Type B pancreatic cell (in vitro differentiated cells): ENCODE measurements around the gene DCDC2B. TPM values are rescaled to one million over a fixed set of nuclear protein-coding genes. Genes with fewer than 3 reads are reported as not detected.
"Not testable (repeated sequence)": the region's sequence is repeated elsewhere in the genome, so short reads cannot be mapped to it uniquely, and the experiment has no call there.

Experiments used
- DNase-seq: peaks from one replicate; pipeline ENCODE4 v3.0.0; 2021; ENCODE audit warnings: mixed read lengths; ENCODE audit not compliant: unreplicated experiment; ENCODE audit errors: extremely low spot score
- H3K27ac Mint-ChIP-seq: 2 replicates; pipeline ENCODE4 v1.8.0; 2021; ENCODE audit warnings: mild to moderate bottlenecking, mixed read lengths
- H3K27me3 Mint-ChIP-seq: 2 replicates; pipeline ENCODE4 v1.8.0; 2021; ENCODE audit warnings: mixed read lengths
- H3K36me3 Mint-ChIP-seq: 2 replicates; pipeline ENCODE4 v1.8.0; 2021; ENCODE audit warnings: mixed read lengths
- H3K4me1 Mint-ChIP-seq: one replicate; pipeline ENCODE4 v1.8.0; 2021; ENCODE audit warnings: mixed read lengths; ENCODE audit not compliant: unreplicated experiment
- H3K4me3 Mint-ChIP-seq: 2 replicates; pipeline ENCODE4 v1.8.0; 2021; ENCODE audit warnings: mild to moderate bottlenecking, mixed read lengths
- H3K9me3 Mint-ChIP-seq: 2 replicates; pipeline ENCODE4 v1.8.0; 2021; ENCODE audit warnings: mixed read lengths
- total RNA-seq: library from RNA; stranded (reverse); gene quantifications from 2 replicates; pipeline ENCODE4 v1.2.1, GENCODE V29; 2021; ENCODE audit warnings: low replicate concordance
- TF ChIP-seq, protein P1 (sequence below): fragments of 200-600 bp; sonication (generic); conservative IDR thresholded peaks from 2 replicates; pipeline ENCODE4 v1.5.0; 2021; ENCODE audit warnings: antibody characterized with exemption, mild to moderate bottlenecking

DCDC2B gene
- total RNA-seq, 1 donor from 2014 or later: not detected

DNA sequence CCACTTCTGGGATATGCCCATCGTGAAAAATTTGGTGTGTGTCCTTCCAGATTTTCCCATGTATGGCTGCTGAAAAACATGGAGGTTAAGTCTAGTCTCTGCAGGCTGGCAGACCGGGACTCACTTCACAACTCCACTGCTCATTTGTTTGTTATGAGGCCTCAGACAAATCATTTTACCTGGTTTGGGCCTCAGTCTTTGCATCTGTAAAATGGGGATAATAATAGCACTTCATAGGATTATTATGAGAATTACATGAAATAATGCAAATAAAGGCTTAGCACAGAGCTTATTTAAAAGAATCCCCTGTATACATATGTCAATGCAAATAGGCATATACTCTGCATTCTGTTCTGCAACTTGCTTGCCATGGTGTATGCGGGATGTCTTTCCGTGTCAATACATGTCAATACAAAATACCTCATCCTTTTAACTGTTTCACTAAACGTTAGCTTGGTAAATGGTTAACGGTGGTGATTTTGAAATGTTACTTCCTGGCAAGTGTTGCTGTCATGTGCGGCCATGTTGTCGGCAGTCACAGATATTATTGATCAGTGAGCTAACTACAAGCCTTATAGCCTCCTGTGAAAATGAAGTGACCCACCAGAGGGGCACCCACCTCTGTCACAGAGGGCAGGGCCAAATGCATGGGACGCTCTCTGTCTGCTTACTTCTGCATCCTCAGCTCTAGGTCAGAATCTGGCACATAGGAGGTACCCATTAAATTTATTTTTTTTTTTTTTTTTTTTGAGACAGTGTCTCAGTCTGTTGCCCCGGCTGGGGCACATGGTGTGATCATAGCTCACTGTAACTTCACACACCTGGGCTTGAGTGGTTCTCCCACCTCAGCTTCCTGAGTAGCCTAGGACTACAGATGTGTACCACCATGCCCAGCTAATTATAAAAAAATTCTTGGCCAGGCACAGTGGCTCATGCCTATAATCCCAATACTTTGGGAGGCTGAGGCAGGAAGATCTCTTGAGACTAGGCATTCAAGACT, 46.5 kb downstream of the DCDC2B start:
- H3K36me3 Mint-ChIP-seq: no peaks in the 10 kb centered on the region
- H3K27me3 Mint-ChIP-seq: peaks cover 5% of the 10 kb centered on the region
- H3K27ac Mint-ChIP-seq: no peak overlapping the region
- no peak for DNase-seq
- H3K4me1 Mint-ChIP-seq: peaks cover 5% of the 10 kb centered on the region
- H3K4me3 Mint-ChIP-seq: no peak overlapping the region
- no peaks in the 10 kb centered on the region for H3K9me3 Mint-ChIP-seq
- TF ChIP-seq, protein P1, sequence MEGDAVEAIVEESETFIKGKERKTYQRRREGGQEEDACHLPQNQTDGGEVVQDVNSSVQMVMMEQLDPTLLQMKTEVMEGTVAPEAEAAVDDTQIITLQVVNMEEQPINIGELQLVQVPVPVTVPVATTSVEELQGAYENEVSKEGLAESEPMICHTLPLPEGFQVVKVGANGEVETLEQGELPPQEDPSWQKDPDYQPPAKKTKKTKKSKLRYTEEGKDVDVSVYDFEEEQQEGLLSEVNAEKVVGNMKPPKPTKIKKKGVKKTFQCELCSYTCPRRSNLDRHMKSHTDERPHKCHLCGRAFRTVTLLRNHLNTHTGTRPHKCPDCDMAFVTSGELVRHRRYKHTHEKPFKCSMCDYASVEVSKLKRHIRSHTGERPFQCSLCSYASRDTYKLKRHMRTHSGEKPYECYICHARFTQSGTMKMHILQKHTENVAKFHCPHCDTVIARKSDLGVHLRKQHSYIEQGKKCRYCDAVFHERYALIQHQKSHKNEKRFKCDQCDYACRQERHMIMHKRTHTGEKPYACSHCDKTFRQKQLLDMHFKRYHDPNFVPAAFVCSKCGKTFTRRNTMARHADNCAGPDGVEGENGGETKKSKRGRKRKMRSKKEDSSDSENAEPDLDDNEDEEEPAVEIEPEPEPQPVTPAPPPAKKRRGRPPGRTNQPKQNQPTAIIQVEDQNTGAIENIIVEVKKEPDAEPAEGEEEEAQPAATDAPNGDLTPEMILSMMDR: no peak

DNA sequence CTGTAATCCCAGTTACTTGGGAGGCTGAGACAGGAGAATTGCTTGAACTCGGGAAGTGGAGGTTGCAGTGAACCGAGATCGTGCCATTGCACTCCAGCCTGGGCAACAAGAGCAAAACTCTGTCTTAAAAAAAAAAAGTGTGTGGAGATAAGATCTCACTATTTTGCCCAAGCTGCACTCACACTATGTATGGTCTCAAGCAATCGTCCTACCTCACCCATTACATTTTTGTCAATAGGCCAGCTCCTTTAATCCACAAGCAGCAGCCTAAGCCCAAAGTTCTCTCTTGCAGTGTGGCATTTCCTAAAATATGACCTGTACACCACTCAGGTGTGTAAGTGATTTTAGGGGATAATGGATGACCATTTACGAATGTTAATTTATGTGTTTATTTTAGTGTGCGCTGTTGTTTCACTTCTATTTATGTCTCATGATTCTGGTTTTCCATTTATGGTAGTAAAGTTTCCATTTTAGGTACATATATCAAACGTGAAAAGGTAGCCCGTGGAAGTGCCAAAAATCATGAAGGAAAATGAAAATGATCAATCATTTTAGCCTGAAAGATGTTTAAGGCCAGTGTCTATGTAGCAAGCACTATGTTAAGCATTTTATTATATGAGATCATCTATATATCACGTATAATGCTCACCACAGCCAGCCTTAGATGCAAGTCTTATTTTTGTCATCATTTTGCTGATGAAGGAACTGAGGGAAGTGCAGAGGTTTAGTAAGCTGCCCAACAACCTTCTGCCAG, 47.8 kb downstream of the DCDC2B start:
- DNase-seq: no peak
- no peaks in the 10 kb centered on the region for H3K36me3 Mint-ChIP-seq
- H3K4me1 Mint-ChIP-seq: no peaks in the 10 kb centered on the region
- H3K4me3 Mint-ChIP-seq: no peak overlapping the region
- no peaks in the 10 kb centered on the region for H3K9me3 Mint-ChIP-seq
- no peak overlapping the region for H3K27ac Mint-ChIP-seq
- H3K27me3 Mint-ChIP-seq: peaks cover 3% of the 10 kb centered on the region
- TF ChIP-seq, protein P1: no peak

DNA sequence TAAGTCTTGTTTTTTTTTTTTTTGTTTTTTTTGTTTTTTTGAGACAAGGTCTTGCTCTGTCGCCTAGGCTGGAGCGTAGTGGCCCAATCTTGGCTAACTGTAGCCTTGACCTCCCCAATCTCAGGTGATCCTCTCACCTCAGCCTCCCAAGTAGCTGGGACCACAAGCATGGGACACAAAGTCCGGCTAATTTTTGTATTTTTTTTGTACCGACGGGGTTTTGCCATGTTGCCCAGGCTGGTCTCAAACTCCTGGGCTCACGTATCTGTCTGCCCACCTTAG, 48.3 kb downstream of the DCDC2B start:
- TF ChIP-seq, protein P1: no peak
- no peaks in the 10 kb centered on the region for H3K4me1 Mint-ChIP-seq

DNA sequence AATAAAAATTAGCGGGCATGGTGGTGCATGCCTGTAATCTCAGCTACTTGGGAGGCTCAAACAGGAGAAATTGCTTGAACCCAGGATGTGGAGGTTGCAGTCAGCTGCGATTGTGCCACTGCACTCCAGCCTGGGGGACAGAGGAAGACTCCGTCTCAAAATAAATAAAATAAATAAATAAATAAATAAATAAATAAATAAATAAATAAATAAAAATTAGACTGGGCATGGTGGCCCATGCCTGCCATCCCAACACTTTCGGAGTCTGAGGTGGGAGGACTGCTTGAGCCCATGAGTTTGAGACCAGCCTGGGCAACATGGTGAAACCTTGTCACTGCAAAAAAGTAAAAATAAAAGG, 54.3 kb downstream of the DCDC2B start:
- DNase-seq: not testable (repeated sequence)

More for the DNA sequence above, 48.3 kb downstream of the DCDC2B start:
- Mint-ChIP-seq H3K27me3 (no peaks in the 10 kb centered on the region), H3K9me3 (no peaks in the 10 kb centered on the region), H3K4me3 (no peak overlapping the region), H3K27ac (no peak overlapping the region), H3K36me3 (no peaks in the 10 kb centered on the region)
- DNase-seq: no peak

DNA sequence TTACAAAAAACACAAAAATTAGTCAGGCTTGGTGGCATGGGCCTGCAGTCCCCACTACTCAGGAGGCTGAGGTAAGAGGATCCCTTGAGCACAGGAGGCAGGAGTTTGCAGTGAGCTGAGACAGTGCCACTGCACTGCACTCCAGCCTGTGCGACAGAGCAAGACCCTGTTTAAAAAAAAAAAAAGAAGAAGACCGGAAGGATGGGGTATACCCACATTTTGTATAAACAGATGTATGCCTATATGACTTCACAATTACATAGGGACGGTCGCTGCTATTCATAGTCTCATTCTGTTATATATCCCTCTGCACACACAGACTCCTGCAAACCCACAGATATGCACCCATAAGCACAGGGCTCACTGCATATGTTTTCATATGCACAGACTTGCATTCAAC, 54.9 kb downstream of the DCDC2B start:
- H3K27ac Mint-ChIP-seq: no peak overlapping the region
- DNase-seq: no peak
- H3K4me1 Mint-ChIP-seq: no peaks in the 10 kb centered on the region
- TF ChIP-seq, protein P1: no peak
- no peak overlapping the region for H3K4me3 Mint-ChIP-seq
- no peaks in the 10 kb centered on the region for H3K9me3 Mint-ChIP-seq
- H3K27me3 Mint-ChIP-seq: no peaks in the 10 kb centered on the region
- no peaks in the 10 kb centered on the region for H3K36me3 Mint-ChIP-seq

More for the DNA sequence above, 54.3 kb downstream of the DCDC2B start:
- H3K27ac Mint-ChIP-seq, H3K27me3 Mint-ChIP-seq, H3K36me3 Mint-ChIP-seq, H3K9me3 Mint-ChIP-seq, H3K4me3 Mint-ChIP-seq, H3K4me1 Mint-ChIP-seq: not testable (repeated sequence)

Other genes with a start within 250 kb of the DCDC2B start
- gene KHDRBS1, start 195.2 kb upstream of the DCDC2B start, total RNA-seq: 136 and 202 TPM in 2 replicates
- 17.2 and 23.3 TPM in 2 replicates for gene TMEM39B, start 136.2 kb upstream of the DCDC2B start, total RNA-seq
- gene KPNA6, start 101.0 kb upstream of the DCDC2B start, total RNA-seq: 76.2 and 85.1 TPM in 2 replicates
- 54.0 and 60.4 TPM in 2 replicates for gene TXLNA, start 29.4 kb upstream of the DCDC2B start, total RNA-seq
- gene CCDC28B, start 8.5 kb upstream of the DCDC2B start, total RNA-seq: 15.8 and 19.6 TPM in 2 replicates
- 4.3 and 4.7 TPM in 2 replicates for gene IQCC, start 3.4 kb upstream of the DCDC2B start, total RNA-seq
- 33.9 and 35.4 TPM in 2 replicates for gene TMEM234, start 13.3 kb downstream of the DCDC2B start, total RNA-seq
- 162 and 179 TPM in 2 replicates for gene EIF3I, start 13.3 kb downstream of the DCDC2B start, total RNA-seq
- gene FAM167B, start 38.1 kb downstream of the DCDC2B start, total RNA-seq: 1.4 and 2.1 TPM in 2 replicates
- gene LCK, start 42.2 kb downstream of the DCDC2B start, total RNA-seq: not detected in 2 replicates
- 108 and 114 TPM in 2 replicates for gene HDAC1, start 83.0 kb downstream of the DCDC2B start, total RNA-seq
- gene MARCKSL1, start 127.1 kb downstream of the DCDC2B start, total RNA-seq: 247 and 465 TPM in 2 replicates
- 4.7 and 8.7 TPM in 2 replicates for gene FAM229A, start 153.4 kb downstream of the DCDC2B start, total RNA-seq
- gene TSSK3, start 153.4 kb downstream of the DCDC2B start, total RNA-seq: 2.1 and 3.8 TPM in 2 replicates
- 66.5 and 71.3 TPM in 2 replicates for gene BSDC1, start 185.4 kb downstream of the DCDC2B start, total RNA-seq